ENCODE measurements around the gene CMTR1.
A peak's percentile ranks its signal among the peaks of the same experiment; 100 is the strongest.

CMTR1 gene

DNA sequence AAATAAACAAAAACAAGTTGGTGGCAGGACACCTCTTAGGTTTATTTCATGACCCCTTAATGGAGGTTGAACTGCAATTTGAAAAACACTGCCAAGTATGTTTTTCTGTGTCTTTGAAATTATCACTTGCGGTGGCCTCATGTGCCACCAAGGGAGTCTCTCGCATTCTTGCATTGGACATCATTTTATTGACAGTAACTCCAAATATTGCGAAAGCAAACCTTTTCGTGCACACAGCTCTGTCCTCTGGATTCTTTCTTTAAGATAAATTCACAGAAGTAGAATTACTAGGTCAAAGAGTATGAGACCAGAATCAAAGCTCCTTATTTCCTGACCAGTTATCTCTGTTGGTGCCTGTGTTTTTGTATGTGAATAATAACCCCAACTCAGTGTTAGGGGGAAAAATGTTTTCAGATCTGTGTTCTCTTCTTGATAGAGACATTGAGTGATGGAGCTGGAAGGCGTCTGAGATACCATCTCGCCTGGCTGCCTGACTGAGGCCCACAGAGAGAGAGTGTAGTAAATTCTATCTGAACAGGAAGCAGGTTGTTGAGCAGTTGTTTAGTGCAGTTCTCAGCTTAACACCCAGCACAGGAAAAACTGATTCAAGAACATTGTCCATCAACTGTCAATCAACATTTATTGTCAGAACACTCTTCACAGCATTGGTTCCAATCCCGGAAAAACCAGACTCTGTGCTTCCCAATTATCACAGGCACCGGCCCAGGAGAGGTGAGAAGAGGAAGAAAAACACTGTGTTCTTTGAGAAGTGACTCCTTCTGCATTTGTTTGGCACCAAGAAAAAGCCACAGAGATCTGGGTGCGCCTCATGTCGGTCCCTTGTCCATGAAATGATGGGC, 68.8 kb downstream of the CMTR1 start:
- Histone ChIP-seq H3K36me3 (ENCODE audit: control insufficient read depth, insufficient read depth, low read length) (no peaks in the 10 kb centered on the region), H3K4me3 (ENCODE audit: insufficient read depth, low read depth, low read length, poor library complexity, severe bottlenecking) (peak overlapping the region; percentile 13), H3K27me3 (replicated peaks; ENCODE audit: control insufficient read depth, insufficient read depth, low read length, poor library complexity, severe bottlenecking) (no peaks in the 10 kb centered on the region), H3K4me1 (ENCODE audit: control insufficient read depth, insufficient read depth, low read length, poor library complexity, severe bottlenecking) (peaks cover 68% of the 10 kb centered on the region), H3K27ac (ENCODE audit: insufficient read depth, low read length, poor library complexity, severe bottlenecking) (peak overlapping the region; percentile 96), H3K9me3 (ENCODE audit: control insufficient read depth, low read length) (no peaks in the 10 kb centered on the region)
- peak in 2 of 3 donors; percentile 32 to 38 for DNase-seq

DNA sequence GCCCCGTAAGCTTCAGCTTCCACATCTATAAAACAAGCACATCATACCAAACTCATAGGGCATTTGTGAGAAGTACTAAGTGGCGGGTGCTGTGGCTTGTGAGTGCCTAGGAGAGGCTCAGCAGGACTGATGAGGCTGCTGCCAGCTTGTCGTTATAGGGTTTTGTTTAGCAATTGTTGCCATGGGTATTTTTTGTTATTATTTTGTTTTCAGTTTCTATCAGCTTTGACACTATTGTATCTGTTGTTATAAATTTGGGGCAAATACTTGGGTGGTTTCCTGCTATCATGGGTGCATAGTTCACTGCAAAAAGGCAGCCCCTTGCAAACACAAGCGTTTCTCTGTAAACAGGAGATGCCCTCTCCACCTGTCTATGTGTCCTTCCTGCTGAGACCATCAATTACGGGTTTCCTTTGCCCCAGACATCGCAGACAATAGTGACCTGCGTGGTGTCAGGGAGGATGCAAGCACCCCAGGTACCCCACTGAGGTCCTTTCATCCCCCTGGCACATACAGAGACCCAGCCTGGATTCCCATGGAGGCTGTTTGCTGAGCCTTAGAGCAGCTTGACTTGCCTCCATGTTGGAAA, 69.8 kb downstream of the CMTR1 start:
- Histone ChIP-seq H3K9me3 (ENCODE audit: control insufficient read depth, low read length) (no peaks in the 10 kb centered on the region), H3K27me3 (replicated peaks; ENCODE audit: control insufficient read depth, insufficient read depth, low read length, poor library complexity, severe bottlenecking) (no peaks in the 10 kb centered on the region), H3K4me1 (ENCODE audit: control insufficient read depth, insufficient read depth, low read length, poor library complexity, severe bottlenecking) (peaks cover 74% of the 10 kb centered on the region), H3K4me3 (ENCODE audit: insufficient read depth, low read depth, low read length, poor library complexity, severe bottlenecking) (peak overlapping the region; percentile 13), H3K36me3 (ENCODE audit: control insufficient read depth, insufficient read depth, low read length) (no peaks in the 10 kb centered on the region), H3K27ac (ENCODE audit: insufficient read depth, low read length, poor library complexity, severe bottlenecking) (peak overlapping the region; percentile 96)
- peak; percentile 70 to 75 (median 75) for DNase-seq

DNA sequence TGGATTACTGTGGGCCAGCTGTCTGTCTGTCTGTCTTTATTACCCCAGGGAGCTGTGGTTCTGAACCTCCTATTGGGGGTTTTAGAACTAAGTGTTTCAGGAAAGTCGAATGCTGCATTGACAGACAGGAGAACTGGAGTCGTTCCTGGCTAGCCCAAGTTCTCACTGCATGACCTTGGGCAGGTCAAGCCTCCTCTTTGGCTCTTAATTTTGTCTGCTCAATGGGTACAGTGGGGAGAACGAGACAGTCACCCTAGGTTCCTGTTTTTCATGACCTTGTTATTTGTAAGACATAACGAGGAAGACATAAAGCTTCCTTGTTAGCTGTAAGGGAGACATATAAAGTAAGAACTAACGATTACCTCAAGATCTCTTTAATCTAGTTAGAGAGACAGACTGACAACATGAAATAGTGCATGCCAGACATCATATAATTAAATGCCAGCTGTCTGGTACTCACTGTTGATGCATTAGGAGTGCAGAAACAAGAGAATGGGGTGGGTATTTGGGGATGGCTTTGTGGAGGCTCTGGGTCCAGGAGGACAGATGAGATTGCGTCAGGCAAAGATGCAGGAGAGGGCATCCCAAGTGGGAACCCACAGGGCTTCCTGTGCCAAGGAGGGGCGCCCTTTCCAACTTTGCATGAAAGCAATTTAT, 70.4 kb downstream of the CMTR1 start:
- H3K36me3 ChIP-seq (ENCODE audit: control insufficient read depth, insufficient read depth, low read length): no peaks in the 10 kb centered on the region
- H3K9me3 ChIP-seq (ENCODE audit: control insufficient read depth, low read length): no peaks in the 10 kb centered on the region
- H3K4me1 ChIP-seq (ENCODE audit: control insufficient read depth, insufficient read depth, low read length, poor library complexity, severe bottlenecking): peaks cover 79% of the 10 kb centered on the region
- DNase-seq: no peak
- H3K27ac ChIP-seq (ENCODE audit: insufficient read depth, low read length, poor library complexity, severe bottlenecking): peak overlapping the region; percentile 96
- H3K27me3 ChIP-seq (replicated peaks; ENCODE audit: control insufficient read depth, insufficient read depth, low read length, poor library complexity, severe bottlenecking): no peaks in the 10 kb centered on the region
- no peak overlapping the region for H3K4me3 ChIP-seq (ENCODE audit: insufficient read depth, low read depth, low read length, poor library complexity, severe bottlenecking)

DNA sequence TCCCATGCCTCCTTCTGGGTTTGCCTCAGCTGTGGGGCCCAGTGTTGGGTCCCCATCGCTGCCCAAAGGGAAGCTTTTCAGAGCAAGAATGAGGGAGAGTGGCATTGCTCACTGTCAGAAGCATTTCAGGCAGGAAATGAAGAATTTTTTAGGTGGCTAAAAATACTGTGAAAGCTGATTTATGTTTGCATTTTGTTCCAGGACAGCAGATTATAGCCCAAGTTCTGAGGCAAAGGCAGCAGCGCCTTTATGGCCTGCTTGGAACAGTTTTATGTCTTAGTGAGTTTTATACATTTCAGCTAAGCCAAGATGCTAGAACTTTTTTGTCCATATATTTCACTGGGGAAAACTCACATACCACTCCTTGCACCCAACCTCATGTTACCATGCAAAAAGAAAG, 71.0 kb downstream of the CMTR1 start:
- H3K36me3 ChIP-seq (ENCODE audit: control insufficient read depth, insufficient read depth, low read length): no peaks in the 10 kb centered on the region
- no peak overlapping the region for H3K4me3 ChIP-seq (ENCODE audit: insufficient read depth, low read depth, low read length, poor library complexity, severe bottlenecking)
- no peaks in the 10 kb centered on the region for H3K9me3 ChIP-seq (ENCODE audit: control insufficient read depth, low read length)
- peak overlapping the region; percentile 96 for H3K27ac ChIP-seq (ENCODE audit: insufficient read depth, low read length, poor library complexity, severe bottlenecking)
- peaks cover 82% of the 10 kb centered on the region for H3K4me1 ChIP-seq (ENCODE audit: control insufficient read depth, insufficient read depth, low read length, poor library complexity, severe bottlenecking)
- DNase-seq: no peak
- no peaks in the 10 kb centered on the region for H3K27me3 ChIP-seq (replicated peaks; ENCODE audit: control insufficient read depth, insufficient read depth, low read length, poor library complexity, severe bottlenecking)

DNA sequence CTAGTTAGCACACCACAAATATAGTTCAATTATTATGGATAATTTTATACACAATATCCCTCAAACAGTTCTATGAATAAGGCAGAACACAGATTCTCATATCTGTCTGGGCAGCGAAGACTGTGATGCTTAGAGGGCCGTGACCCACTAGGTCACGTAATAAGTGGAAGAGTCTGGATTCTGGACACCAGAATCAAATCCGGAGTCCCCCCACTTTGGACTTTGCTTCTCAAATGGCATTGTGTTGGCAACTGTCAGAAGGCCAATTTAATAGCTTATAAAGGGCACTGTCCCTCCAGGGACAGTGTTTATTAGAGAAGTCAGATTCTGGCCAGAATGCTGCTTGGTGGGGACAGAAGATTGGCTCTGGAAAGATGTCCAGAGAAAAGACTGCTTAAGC, 73.5 kb downstream of the CMTR1 start:
- H3K36me3 ChIP-seq (ENCODE audit: control insufficient read depth, insufficient read depth, low read length): no peaks in the 10 kb centered on the region
- H3K9me3 ChIP-seq (ENCODE audit: control insufficient read depth, low read length): no peaks in the 10 kb centered on the region
- no peak overlapping the region for H3K27ac ChIP-seq (ENCODE audit: insufficient read depth, low read length, poor library complexity, severe bottlenecking)

DNA sequence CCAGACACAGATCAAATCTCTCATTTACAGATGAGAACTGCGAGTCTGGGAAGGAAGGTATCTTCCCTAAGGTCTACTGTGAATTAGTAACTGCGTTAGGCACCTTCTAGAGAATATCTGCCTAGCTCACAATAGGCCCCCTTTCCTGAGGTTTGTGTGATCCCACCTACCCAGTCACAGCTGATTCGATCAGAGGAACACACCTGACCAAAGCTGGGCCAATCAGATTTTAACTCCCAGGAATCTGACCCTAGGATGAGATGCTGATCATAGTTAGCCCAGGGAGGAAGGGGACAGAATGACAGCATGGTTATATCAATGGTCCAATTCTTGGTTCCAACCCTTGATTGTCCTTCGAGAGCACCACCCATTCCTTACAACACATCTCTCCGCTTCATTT, 74.1 kb downstream of the CMTR1 start:
- no peak for DNase-seq
- Histone ChIP-seq H3K4me1 (ENCODE audit: control insufficient read depth, insufficient read depth, low read length, poor library complexity, severe bottlenecking) (peaks cover 62% of the 10 kb centered on the region), H3K27me3 (replicated peaks; ENCODE audit: control insufficient read depth, insufficient read depth, low read length, poor library complexity, severe bottlenecking) (no peaks in the 10 kb centered on the region), H3K9me3 (ENCODE audit: control insufficient read depth, low read length) (no peaks in the 10 kb centered on the region), H3K27ac (ENCODE audit: insufficient read depth, low read length, poor library complexity, severe bottlenecking) (no peak overlapping the region), H3K4me3 (ENCODE audit: insufficient read depth, low read depth, low read length, poor library complexity, severe bottlenecking) (no peak overlapping the region), H3K36me3 (ENCODE audit: control insufficient read depth, insufficient read depth, low read length) (no peaks in the 10 kb centered on the region)

More for the DNA sequence above, 73.5 kb downstream of the CMTR1 start:
- no peaks in the 10 kb centered on the region for H3K27me3 ChIP-seq (replicated peaks; ENCODE audit: control insufficient read depth, insufficient read depth, low read length, poor library complexity, severe bottlenecking)
- H3K4me3 ChIP-seq (ENCODE audit: insufficient read depth, low read depth, low read length, poor library complexity, severe bottlenecking): no peak overlapping the region
- peaks cover 67% of the 10 kb centered on the region for H3K4me1 ChIP-seq (ENCODE audit: control insufficient read depth, insufficient read depth, low read length, poor library complexity, severe bottlenecking)
- no peak for DNase-seq

DNA sequence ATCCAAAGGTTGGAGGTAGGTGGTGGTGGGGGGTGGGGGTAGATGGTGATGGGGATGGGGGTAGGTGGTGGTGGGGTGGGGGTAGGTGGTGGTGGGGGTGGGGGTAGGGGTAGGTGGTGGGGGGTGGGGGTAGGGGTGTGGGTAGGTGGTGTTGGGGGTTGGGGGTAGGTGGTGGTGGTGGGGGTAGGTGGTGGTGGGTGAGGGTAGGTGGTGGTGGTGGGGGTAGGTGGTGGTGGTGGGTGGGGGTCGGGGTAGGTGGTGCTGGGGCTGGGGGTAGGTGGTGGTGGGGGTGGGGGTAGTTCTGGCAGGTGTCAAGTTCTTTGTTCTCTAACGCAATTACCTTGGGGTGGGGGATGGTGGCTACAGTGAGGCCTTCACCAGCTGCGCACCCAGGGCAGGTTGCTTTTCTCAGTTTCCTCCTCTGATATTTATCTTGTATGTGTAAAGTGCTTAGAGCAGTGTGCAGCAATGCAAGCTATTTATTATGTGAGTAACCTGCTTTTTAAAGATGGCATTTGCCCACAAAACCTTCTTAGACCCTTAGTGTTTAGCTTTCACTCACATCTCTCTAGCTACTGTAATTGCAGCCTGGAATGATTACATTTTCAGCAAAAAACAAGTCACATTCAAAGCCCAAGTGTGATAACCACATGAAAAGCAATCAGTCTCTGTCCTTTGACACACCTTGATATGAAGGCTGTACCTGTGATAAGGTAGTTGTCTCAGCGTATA, 74.8 kb downstream of the CMTR1 start:
- Histone ChIP-seq H3K27me3 (replicated peaks; ENCODE audit: control insufficient read depth, insufficient read depth, low read length, poor library complexity, severe bottlenecking) (no peaks in the 10 kb centered on the region), H3K4me3 (ENCODE audit: insufficient read depth, low read depth, low read length, poor library complexity, severe bottlenecking) (no peak overlapping the region), H3K27ac (ENCODE audit: insufficient read depth, low read length, poor library complexity, severe bottlenecking) (peak overlapping the region; percentile 62), H3K9me3 (ENCODE audit: control insufficient read depth, low read length) (no peaks in the 10 kb centered on the region), H3K4me1 (ENCODE audit: control insufficient read depth, insufficient read depth, low read length, poor library complexity, severe bottlenecking) (peaks cover 60% of the 10 kb centered on the region), H3K36me3 (ENCODE audit: control insufficient read depth, insufficient read depth, low read length) (no peaks in the 10 kb centered on the region)
- no peak for DNase-seq

DNA sequence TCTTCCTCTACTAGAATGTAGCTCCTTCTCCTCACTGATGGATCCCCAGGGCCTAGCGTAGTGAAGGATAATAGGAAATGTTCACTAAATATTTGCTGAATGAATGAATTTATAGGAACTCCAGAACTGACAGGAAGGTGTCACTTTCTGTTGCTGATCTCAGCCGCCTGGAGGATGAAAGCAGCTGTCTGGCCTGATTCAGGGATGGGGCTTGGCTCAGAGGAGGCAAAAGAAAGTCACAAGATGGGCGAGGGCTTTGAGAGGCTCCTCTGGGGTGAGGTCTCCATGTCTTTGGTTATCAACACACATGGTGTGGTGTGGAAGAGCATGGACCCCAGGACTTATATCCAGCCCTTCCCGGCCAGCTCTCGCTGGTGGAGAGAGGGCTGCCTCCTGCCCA, 78.2 kb downstream of the CMTR1 start:
- Histone ChIP-seq H3K4me1 (ENCODE audit: control insufficient read depth, insufficient read depth, low read length, poor library complexity, severe bottlenecking) (peaks cover 62% of the 10 kb centered on the region), H3K4me3 (ENCODE audit: insufficient read depth, low read depth, low read length, poor library complexity, severe bottlenecking) (no peak overlapping the region), H3K27ac (ENCODE audit: insufficient read depth, low read length, poor library complexity, severe bottlenecking) (no peak overlapping the region), H3K9me3 (ENCODE audit: control insufficient read depth, low read length) (no peaks in the 10 kb centered on the region), H3K36me3 (ENCODE audit: control insufficient read depth, insufficient read depth, low read length) (no peaks in the 10 kb centered on the region), H3K27me3 (replicated peaks; ENCODE audit: control insufficient read depth, insufficient read depth, low read length, poor library complexity, severe bottlenecking) (no peaks in the 10 kb centered on the region)
- DNase-seq: no peak

DNA sequence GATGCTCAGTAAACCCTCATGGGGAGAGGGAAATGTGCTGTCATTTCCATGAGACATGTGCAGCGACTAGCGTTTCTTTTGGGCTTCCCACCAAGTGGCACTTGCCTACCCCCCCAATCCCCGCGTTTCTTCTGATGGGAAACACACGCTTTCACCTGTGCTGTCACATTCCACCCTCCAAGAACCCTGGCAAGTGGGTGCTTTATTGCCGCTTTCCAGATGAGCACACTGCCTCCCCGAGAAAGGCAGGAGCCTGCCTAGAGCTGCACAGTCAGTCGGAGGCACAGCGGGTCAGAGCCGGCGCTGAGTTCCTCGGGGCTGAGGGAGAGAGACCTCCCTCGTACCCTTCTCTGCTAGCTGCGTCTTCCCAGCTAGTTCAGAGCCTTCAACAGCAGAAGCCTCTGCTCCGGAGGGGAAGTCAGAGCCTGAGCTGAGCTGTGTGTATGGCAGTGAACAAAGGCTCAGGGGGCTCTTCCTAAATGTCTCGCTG, 78.9 kb downstream of the CMTR1 start:
- Histone ChIP-seq H3K9me3 (ENCODE audit: control insufficient read depth, low read length) (no peaks in the 10 kb centered on the region), H3K4me1 (ENCODE audit: control insufficient read depth, insufficient read depth, low read length, poor library complexity, severe bottlenecking) (peaks cover 66% of the 10 kb centered on the region), H3K36me3 (ENCODE audit: control insufficient read depth, insufficient read depth, low read length) (no peaks in the 10 kb centered on the region), H3K27me3 (replicated peaks; ENCODE audit: control insufficient read depth, insufficient read depth, low read length, poor library complexity, severe bottlenecking) (no peaks in the 10 kb centered on the region), H3K27ac (ENCODE audit: insufficient read depth, low read length, poor library complexity, severe bottlenecking) (no peak overlapping the region), H3K4me3 (ENCODE audit: insufficient read depth, low read depth, low read length, poor library complexity, severe bottlenecking) (no peak overlapping the region)
- no peak for DNase-seq

Measured in effector memory CD4-positive, alpha-beta T cell (primary cell).